K562 (cell line): Measurements from ENCODE around the gene RSU1. TPM values are rescaled to one million over a fixed set of nuclear protein-coding genes. Genes with fewer than 3 reads are reported as not detected.

ENCODE experiments used
- BRD9 ChIP-seq: fragments of 450-650 bp; IDR thresholded peaks from 2 replicates; pipeline ENCODE4 v1.6.1; 2018; ENCODE audit warnings: low read depth; ENCODE audit not compliant: partially characterized antibody
- ETV6 ChIP-seq, 3 experiments: fragments of 150-350 bp in 1 of 3; sonication (generic) in 1 of 3; formaldehyde crosslinking in 1 of 3; IDR thresholded peaks; 2 replicates each; pipeline versions ENCODE4 v1.6.1 to v1.8.0; 2014 to 2022; ENCODE audit warnings: borderline replicate concordance in 2 of 3, low read depth in 2 of 3, antibody characterized with exemption in 1 of 3, low read length in 1 of 3, mild to moderate bottlenecking in 1 of 3, missing genetic modification reagents in 1 of 3
- NR2C2 ChIP-seq, 2 experiments: fragments of 200-800 bp in 1 of 2; sonication (Bioruptor generic) in 1 of 2; sonication (generic) in 1 of 2; formaldehyde crosslinking in 1 of 2; IDR thresholded peaks; 2 replicates each; pipeline versions ENCODE4 v1.6.1 to v1.8.0; 2016 to 2022; ENCODE audit warnings: mild to moderate bottlenecking in 1 of 2, missing compliant biosample characterization in 1 of 2, missing genetic modification characterization in 1 of 2, missing genetic modification reagents in 1 of 2
- NRF1 ChIP-seq, 2 experiments: fragments of 450-650 bp; IDR thresholded peaks in 1 of 2; conservative IDR thresholded peaks in 1 of 2; 2 replicates each; pipeline ENCODE4 v1.6.1; 2014; ENCODE audit warnings: mild to moderate bottlenecking in 2 of 2
- SPI1 ChIP-seq: IDR thresholded peaks from 2 replicates; pipeline ENCODE4 v1.6.1; 2011; ENCODE audit warnings: low read depth, low read length, control low read depth, borderline replicate concordance
- ZFP1 ChIP-seq: fragments of 450-650 bp; formaldehyde crosslinking; IDR thresholded peaks from 2 replicates; pipeline ENCODE4 v1.4.0; 2020; ENCODE audit warnings: mild to moderate bottlenecking, mixed read lengths
- ZNF24 ChIP-seq: fragments of 450-650 bp; IDR thresholded peaks from 2 replicates; pipeline ENCODE4 v1.6.1; 2016
- ZNF644 ChIP-seq: fragments of 200-800 bp; sonication (Bioruptor generic); IDR thresholded peaks from 2 replicates; pipeline ENCODE4 v1.6.1; 2016; ENCODE audit warnings: low read depth, missing genetic modification characterization, missing compliant biosample characterization
- polyA plus RNA-seq, 8 experiments: library from polyadenylated mRNA; depleted of rRNA in 4 of 8; stranded (reverse) in 5 of 8; unstranded in 3 of 8; fragments of >200 nt; fragmentation: Nextera tagmentation in 2 of 8; fragmentation: Illumina TruSeq in 1 of 8; extraction: Ambion mirVana in 2 of 8; extraction: Trizol in 1 of 8; gene quantifications; 2 replicates each; pipeline versions ENCODE4 v1.2.1 to v1.2.3, GENCODE V29; 2011 to 2014; ENCODE audit warnings: inconsistent platforms in 1 of 8, missing spikeins in 1 of 8
- total RNA-seq, 7 experiments: library from RNA; depleted of rRNA in 6 of 7; stranded (reverse); fragments of >200 nt in 6 of 7; fragmentation: Illumina TruSeq in 2 of 7; extraction: Trizol in 2 of 7; gene quantifications; 2 replicates each; pipeline versions ENCODE4 v1.2.1 to v1.2.3, GENCODE V29; 2011 to 2021; ENCODE audit warnings: low replicate concordance in 1 of 7
- TF ChIP-seq, protein P1 (sequence below): sonication (generic); formaldehyde crosslinking; IDR thresholded peaks from 2 replicates; pipeline ENCODE4 v1.8.1; 2023; ENCODE audit warnings: mild to moderate bottlenecking, missing genetic modification reagents
- TF ChIP-seq, protein P2 (sequence below): fragments of 450-650 bp; IDR thresholded peaks from 2 replicates; pipeline ENCODE4 v1.6.1; 2016; ENCODE audit warnings: mild to moderate bottlenecking, moderate library complexity
- TF ChIP-seq, protein P3 (sequence below): fragments of 200-800 bp; sonication (Bioruptor generic); IDR thresholded peaks from 2 replicates; pipeline ENCODE4 v1.6.1; 2017; ENCODE audit warnings: missing genetic modification characterization, missing compliant biosample characterization

Gene RSU1
- total and polyA plus RNA-seq, 9 of the 15 experiments (the other 6 are each of a cell fraction or from before 2014, with no cell fraction given) = 18.8 to 67.3 (median 31.5) TPM

DNA sequence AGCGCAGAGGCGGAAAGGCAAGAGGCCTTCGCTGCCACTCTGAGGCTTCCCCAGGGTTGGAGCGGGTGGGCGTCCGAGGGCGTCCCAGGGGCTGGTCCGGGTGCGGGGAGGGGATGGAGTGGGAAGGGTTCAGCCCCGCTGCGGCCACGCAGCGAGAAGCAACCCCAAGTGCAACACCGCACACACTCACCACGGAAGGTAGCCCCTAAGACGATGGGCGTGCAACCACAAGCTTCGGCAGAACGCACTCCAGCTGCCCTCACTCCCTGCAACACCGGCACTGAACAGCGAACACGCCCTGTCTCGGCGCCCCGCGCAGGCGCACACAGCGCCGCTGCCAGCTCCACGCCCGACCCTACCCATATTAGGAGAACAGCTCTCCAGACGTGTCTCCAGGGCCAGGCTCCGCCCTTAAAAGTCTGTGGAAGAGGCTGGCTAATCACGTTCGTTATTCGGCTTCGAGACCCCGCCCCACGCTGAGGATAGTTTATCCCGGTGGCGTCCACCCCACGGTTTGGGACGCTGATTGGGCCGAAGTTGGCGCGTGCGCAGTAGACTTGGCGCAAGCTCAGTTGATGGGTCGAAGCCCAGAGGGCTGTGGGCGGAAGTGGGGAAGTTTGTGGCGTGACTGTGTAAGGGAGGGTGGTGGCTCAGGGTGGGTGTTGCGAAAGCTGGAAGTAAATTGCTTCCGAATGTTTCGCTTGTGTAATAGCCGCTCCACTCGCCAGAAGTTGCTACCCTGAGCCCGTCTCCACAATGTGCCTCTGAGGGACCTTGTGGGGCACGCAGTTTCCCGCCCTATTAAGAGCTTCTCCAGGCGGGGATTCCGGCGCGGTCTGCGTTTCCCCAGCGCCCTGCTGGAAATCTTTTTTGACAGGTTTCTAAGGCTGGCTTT is at the start of gene RSU1 (continued):
- TF ChIP-seq ETV6 (IDR thresholded peaks at IDR 0.05; ENCODE audit: borderline replicate concordance in 1 of 2, low read depth in 2 of 2, low read length in 1 of 2) (0 out of 4 replicates have a peak, but pooled peaks of 1 of the 2 experiments have one; percentile 44), ETV6 (CRISPR knock-in tag; IDR thresholded peaks at IDR 0.05; ENCODE audit: borderline replicate concordance) (no peak), ZFP1 (CRISPR knock-in tag) (no peak), ZNF24 (no peak), BRD9 (no peak), NRF1 (conservative IDR thresholded peaks at IDR 0.05 in 1 of 2, IDR thresholded peaks at IDR 0.05 in 1 of 2) (peak; percentile 98 to 99), ZNF644 (tag) (no peak; the same call in 1 of the 2 replicates), SPI1 (peak; percentile 44; the same call in 1 of the 2 replicates), NR2C2 (CRISPR knock-in tag; IDR thresholded peaks at IDR 0.05) (no peak), NR2C2 (tag; IDR thresholded peaks at IDR 0.05) (peak; percentile 81)
- TF ChIP-seq, protein P1, sequence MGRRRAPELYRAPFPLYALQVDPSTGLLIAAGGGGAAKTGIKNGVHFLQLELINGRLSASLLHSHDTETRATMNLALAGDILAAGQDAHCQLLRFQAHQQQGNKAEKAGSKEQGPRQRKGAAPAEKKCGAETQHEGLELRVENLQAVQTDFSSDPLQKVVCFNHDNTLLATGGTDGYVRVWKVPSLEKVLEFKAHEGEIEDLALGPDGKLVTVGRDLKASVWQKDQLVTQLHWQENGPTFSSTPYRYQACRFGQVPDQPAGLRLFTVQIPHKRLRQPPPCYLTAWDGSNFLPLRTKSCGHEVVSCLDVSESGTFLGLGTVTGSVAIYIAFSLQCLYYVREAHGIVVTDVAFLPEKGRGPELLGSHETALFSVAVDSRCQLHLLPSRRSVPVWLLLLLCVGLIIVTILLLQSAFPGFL = no peak
- TF ChIP-seq, protein P2, sequence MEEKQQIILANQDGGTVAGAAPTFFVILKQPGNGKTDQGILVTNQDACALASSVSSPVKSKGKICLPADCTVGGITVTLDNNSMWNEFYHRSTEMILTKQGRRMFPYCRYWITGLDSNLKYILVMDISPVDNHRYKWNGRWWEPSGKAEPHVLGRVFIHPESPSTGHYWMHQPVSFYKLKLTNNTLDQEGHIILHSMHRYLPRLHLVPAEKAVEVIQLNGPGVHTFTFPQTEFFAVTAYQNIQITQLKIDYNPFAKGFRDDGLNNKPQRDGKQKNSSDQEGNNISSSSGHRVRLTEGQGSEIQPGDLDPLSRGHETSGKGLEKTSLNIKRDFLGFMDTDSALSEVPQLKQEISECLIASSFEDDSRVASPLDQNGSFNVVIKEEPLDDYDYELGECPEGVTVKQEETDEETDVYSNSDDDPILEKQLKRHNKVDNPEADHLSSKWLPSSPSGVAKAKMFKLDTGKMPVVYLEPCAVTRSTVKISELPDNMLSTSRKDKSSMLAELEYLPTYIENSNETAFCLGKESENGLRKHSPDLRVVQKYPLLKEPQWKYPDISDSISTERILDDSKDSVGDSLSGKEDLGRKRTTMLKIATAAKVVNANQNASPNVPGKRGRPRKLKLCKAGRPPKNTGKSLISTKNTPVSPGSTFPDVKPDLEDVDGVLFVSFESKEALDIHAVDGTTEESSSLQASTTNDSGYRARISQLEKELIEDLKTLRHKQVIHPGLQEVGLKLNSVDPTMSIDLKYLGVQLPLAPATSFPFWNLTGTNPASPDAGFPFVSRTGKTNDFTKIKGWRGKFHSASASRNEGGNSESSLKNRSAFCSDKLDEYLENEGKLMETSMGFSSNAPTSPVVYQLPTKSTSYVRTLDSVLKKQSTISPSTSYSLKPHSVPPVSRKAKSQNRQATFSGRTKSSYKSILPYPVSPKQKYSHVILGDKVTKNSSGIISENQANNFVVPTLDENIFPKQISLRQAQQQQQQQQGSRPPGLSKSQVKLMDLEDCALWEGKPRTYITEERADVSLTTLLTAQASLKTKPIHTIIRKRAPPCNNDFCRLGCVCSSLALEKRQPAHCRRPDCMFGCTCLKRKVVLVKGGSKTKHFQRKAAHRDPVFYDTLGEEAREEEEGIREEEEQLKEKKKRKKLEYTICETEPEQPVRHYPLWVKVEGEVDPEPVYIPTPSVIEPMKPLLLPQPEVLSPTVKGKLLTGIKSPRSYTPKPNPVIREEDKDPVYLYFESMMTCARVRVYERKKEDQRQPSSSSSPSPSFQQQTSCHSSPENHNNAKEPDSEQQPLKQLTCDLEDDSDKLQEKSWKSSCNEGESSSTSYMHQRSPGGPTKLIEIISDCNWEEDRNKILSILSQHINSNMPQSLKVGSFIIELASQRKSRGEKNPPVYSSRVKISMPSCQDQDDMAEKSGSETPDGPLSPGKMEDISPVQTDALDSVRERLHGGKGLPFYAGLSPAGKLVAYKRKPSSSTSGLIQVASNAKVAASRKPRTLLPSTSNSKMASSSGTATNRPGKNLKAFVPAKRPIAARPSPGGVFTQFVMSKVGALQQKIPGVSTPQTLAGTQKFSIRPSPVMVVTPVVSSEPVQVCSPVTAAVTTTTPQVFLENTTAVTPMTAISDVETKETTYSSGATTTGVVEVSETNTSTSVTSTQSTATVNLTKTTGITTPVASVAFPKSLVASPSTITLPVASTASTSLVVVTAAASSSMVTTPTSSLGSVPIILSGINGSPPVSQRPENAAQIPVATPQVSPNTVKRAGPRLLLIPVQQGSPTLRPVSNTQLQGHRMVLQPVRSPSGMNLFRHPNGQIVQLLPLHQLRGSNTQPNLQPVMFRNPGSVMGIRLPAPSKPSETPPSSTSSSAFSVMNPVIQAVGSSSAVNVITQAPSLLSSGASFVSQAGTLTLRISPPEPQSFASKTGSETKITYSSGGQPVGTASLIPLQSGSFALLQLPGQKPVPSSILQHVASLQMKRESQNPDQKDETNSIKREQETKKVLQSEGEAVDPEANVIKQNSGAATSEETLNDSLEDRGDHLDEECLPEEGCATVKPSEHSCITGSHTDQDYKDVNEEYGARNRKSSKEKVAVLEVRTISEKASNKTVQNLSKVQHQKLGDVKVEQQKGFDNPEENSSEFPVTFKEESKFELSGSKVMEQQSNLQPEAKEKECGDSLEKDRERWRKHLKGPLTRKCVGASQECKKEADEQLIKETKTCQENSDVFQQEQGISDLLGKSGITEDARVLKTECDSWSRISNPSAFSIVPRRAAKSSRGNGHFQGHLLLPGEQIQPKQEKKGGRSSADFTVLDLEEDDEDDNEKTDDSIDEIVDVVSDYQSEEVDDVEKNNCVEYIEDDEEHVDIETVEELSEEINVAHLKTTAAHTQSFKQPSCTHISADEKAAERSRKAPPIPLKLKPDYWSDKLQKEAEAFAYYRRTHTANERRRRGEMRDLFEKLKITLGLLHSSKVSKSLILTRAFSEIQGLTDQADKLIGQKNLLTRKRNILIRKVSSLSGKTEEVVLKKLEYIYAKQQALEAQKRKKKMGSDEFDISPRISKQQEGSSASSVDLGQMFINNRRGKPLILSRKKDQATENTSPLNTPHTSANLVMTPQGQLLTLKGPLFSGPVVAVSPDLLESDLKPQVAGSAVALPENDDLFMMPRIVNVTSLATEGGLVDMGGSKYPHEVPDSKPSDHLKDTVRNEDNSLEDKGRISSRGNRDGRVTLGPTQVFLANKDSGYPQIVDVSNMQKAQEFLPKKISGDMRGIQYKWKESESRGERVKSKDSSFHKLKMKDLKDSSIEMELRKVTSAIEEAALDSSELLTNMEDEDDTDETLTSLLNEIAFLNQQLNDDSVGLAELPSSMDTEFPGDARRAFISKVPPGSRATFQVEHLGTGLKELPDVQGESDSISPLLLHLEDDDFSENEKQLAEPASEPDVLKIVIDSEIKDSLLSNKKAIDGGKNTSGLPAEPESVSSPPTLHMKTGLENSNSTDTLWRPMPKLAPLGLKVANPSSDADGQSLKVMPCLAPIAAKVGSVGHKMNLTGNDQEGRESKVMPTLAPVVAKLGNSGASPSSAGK = peak; percentile 79
- TF ChIP-seq, protein P3, sequence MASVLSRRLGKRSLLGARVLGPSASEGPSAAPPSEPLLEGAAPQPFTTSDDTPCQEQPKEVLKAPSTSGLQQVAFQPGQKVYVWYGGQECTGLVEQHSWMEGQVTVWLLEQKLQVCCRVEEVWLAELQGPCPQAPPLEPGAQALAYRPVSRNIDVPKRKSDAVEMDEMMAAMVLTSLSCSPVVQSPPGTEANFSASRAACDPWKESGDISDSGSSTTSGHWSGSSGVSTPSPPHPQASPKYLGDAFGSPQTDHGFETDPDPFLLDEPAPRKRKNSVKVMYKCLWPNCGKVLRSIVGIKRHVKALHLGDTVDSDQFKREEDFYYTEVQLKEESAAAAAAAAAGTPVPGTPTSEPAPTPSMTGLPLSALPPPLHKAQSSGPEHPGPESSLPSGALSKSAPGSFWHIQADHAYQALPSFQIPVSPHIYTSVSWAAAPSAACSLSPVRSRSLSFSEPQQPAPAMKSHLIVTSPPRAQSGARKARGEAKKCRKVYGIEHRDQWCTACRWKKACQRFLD (CRISPR knock-in tag) = peak; percentile 66; the same call in 1 of the 2 replicates
